PC-3 (cell line): Measurements from ENCODE around the gene RTF1. TPM values are rescaled to one million over a fixed set of nuclear protein-coding genes. Genes with fewer than 3 reads are reported as not detected.

Experiments
- ATAC-seq: fragments of 200-7000 bp; cut with Tn5 transposase; 2 replicates; pipeline ENCODE4 v1.9.1; 2020; ENCODE audit warnings: mild to moderate bottlenecking, moderate library complexity
- BruUV-seq: library from RNA; stranded (reverse); fragments of 400-500 nt; replicated peaks from 2 replicates; lab custom pipeline; 2021; lab: Mats Ljungman, UMichigan
- CTCF ChIA-PET: fragments of 300-600 bp; sonication (Branson Sonifier 250); formaldehyde crosslinking; loops from one replicate; lab custom pipeline; 2022; ENCODE audit warnings: antibody characterized with exemption; lab: Charles Lee
- POLR2A ChIA-PET: fragments of 300-600 bp; sonication (Branson Sonifier 250); formaldehyde crosslinking; loops from one replicate; lab custom pipeline; 2022; ENCODE audit warnings: antibody characterized with exemption; ENCODE audit not compliant: unreplicated experiment; lab: Charles Lee
- DNase-seq: peaks from one replicate; pipeline ENCODE4 v3.0.0-alpha.2; 2015
- H2AFZ ChIP-seq: fragments of 300-600 bp; sonication (generic); 2 replicates; pipeline ENCODE4 v1.6.0; 2016; ENCODE audit warnings: antibody characterized with exemption, low read length
- H3F3A ChIP-seq: fragments of 300-600 bp; sonication (generic); one replicate; pipeline ENCODE4 v1.6.0; 2017; ENCODE audit warnings: antibody characterized with exemption, low read length, control low read depth, mild to moderate bottlenecking; ENCODE audit not compliant: unreplicated experiment
- H3K27ac ChIP-seq: fragments of 300-600 bp; sonication (generic); 2 replicates; pipeline ENCODE4 v1.5.1; 2016; ENCODE audit warnings: mild to moderate bottlenecking, low read length
- H3K27me3 ChIP-seq: fragments of 300-600 bp; sonication (generic); 2 replicates; pipeline ENCODE4 v1.6.1; 2016; ENCODE audit warnings: low read length, mixed read lengths
- H3K36me3 ChIP-seq: fragments of 300-600 bp; sonication (generic); 2 replicates; pipeline ENCODE4 v1.6.1; 2016; ENCODE audit warnings: low read depth, mixed run types, low read length, mixed read lengths
- H3K4me1 ChIP-seq: fragments of 300-600 bp; sonication (generic); 2 replicates; pipeline ENCODE4 v1.5.1; 2016; ENCODE audit warnings: low read length; ENCODE audit not compliant: insufficient read depth
- H3K4me2 ChIP-seq: fragments of 300-600 bp; sonication (generic); 2 replicates; pipeline ENCODE4 v1.6.0; 2016; ENCODE audit warnings: low read length
- H3K4me3 ChIP-seq: fragments of 300-600 bp; sonication (generic); 2 replicates; pipeline ENCODE4 v1.5.1; 2016; ENCODE audit warnings: mild to moderate bottlenecking, low read length, mixed read lengths
- H3K79me2 ChIP-seq: fragments of 300-600 bp; sonication (generic); 2 replicates; pipeline ENCODE4 v1.6.1; 2017; ENCODE audit warnings: low read length, mixed read lengths
- H3K9ac ChIP-seq: fragments of 300-600 bp; sonication (generic); 2 replicates; pipeline ENCODE4 v1.6.0; 2016; ENCODE audit warnings: mild to moderate bottlenecking, low read length
- H3K9me2 ChIP-seq: fragments of 300-600 bp; sonication (generic); replicated peaks from 2 replicates; pipeline ENCODE4 v1.6.1; 2016; ENCODE audit warnings: mixed run types, low read length, mixed read lengths
- H3K9me3 ChIP-seq: fragments of 300-600 bp; sonication (generic); 2 replicates; pipeline ENCODE4 v1.6.1; 2016; ENCODE audit warnings: low read length, mixed read lengths
- H4K20me1 ChIP-seq: fragments of 300-600 bp; sonication (generic); 2 replicates; pipeline ENCODE4 v1.6.1; 2016; ENCODE audit warnings: low read length, mixed read lengths
- CTCF ChIP-seq: fragments of 300-600 bp; sonication (generic); conservative IDR thresholded peaks from 2 replicates; pipeline ENCODE4 v1.5.1; 2017; ENCODE audit warnings: antibody characterized with exemption, low read depth, mild to moderate bottlenecking, low read length
- EZH2 ChIP-seq: fragments of 300-600 bp; sonication (generic); IDR thresholded peaks from one replicate; pipeline ENCODE4 v1.6.1; 2017; ENCODE audit warnings: antibody characterized with exemption, mild to moderate bottlenecking, low read length; ENCODE audit not compliant: unreplicated experiment
- EZH2phosphoT487 ChIP-seq: fragments of 300-600 bp; sonication (generic); IDR thresholded peaks from 2 replicates; pipeline ENCODE4 v1.6.1; 2018; ENCODE audit warnings: mild to moderate bottlenecking, antibody characterized with exemption, low read length, borderline replicate concordance
- intact Hi-C: fragments of 100-400 bp; cut with micrococcal nuclease; formaldehyde crosslinking; loops from 2 replicates; pipeline ENCODE4 v1.9.0; 2023
- total RNA-seq: library from RNA; depleted of rRNA; stranded (reverse); fragments of >200 nt; gene quantifications from 2 replicates; pipeline ENCODE4 v1.2.3, GENCODE V29; 2014

The RTF1 gene
- total RNA-seq, 1 experiment from 2014 or later, result 20.2 TPM

- peaks cover 56% of the 10 kb centered on the region for H3K36me3 ChIP-seq
- no peaks in the 10 kb centered on the region for H3F3A ChIP-seq
- H3K4me1 ChIP-seq, result peaks cover 20% of the 10 kb centered on the region
- H3K9ac ChIP-seq, result no peak overlapping the region
- H3K9me2 ChIP-seq, result no peaks in the 10 kb centered on the region
- POLR2A ChIA-PET, result interaction anchor here (0.5 kb wide), 1 partner anchor 31 kb away, joined by 3 read pairs; no protein-coding TSS in a partner anchor
- intact Hi-C loops, result no loop called here
- H3K27ac ChIP-seq, result peak overlapping the region; percentile 56
- DNase-seq (no peak), ATAC-seq (peak; percentile 37)
- H3K4me3 ChIP-seq, result no peak overlapping the region
- no peaks in the 10 kb centered on the region for H3K79me2 ChIP-seq
- TF ChIP-seq EZH2 (no peak), CTCF (peak; percentile 28)
- CTCF ChIA-PET, result no interaction called here
- H3K27me3 ChIP-seq, result no peaks in the 10 kb centered on the region
- 0 out of 2 replicates have a peak overlapping the region, but pooled peaks have one; percentile 1 for H3K4me2 ChIP-seq
- H2AFZ ChIP-seq, result no peak overlapping the region
- H3K9me3 ChIP-seq, result no peaks in the 10 kb centered on the region
- no TSS peak for BruUV-seq
- H4K20me1 ChIP-seq, result no peaks in the 10 kb centered on the region
Measured at GRCh38 chr15:41474436-41474835, 57.5 kb downstream of the RTF1 start.

GRCh38 chr15:41474941-41475340, 58.0 kb downstream of the RTF1 start:
- ChIA-PET POLR2A (no interaction called here), CTCF (interaction anchor here (0.6 to 0.8 kb wide), 2 partner anchors 8 to 15 kb away, joined by 3 to 5 read pairs; no protein-coding TSS in a partner anchor)
- Histone ChIP-seq H3K27ac (peak overlapping the region; percentile 56), H3K9me3 (no peaks in the 10 kb centered on the region), H3K4me3 (no peak overlapping the region), H3K27me3 (no peaks in the 10 kb centered on the region), H3K36me3 (peaks cover 54% of the 10 kb centered on the region), H3K9ac (no peak overlapping the region), H3K4me1 (peaks cover 20% of the 10 kb centered on the region), H3K9me2 (no peaks in the 10 kb centered on the region), H3K4me2 (0 out of 2 replicates have a peak overlapping the region, but pooled peaks have one; percentile 1), H3F3A (no peaks in the 10 kb centered on the region), H2AFZ (no peak overlapping the region), H4K20me1 (no peaks in the 10 kb centered on the region), H3K79me2 (no peaks in the 10 kb centered on the region)
- TF ChIP-seq CTCF (no peak), EZH2phosphoT487 (no peak), EZH2 (no peak)
- intact Hi-C loops, result no loop called here
- DNase-seq (peak; percentile 75), ATAC-seq (peak; percentile 88)
- BruUV-seq, result no TSS peak

GRCh38 chr15:41476416-41477048, 59.6 kb downstream of the RTF1 start:
- TF ChIP-seq EZH2 (no peak), CTCF (no peak), EZH2phosphoT487 (no peak)
- Histone ChIP-seq H2AFZ (no peak overlapping the region), H3K9me2 (no peaks in the 10 kb centered on the region), H3K4me3 (no peak overlapping the region), H3K4me2 (no peak overlapping the region), H3K4me1 (peaks cover 20% of the 10 kb centered on the region), H3K27ac (peak overlapping the region; percentile 37; the same call in 1 of the 2 replicates), H3K9me3 (no peaks in the 10 kb centered on the region), H3K36me3 (peaks cover 50% of the 10 kb centered on the region), H3F3A (no peaks in the 10 kb centered on the region), H3K9ac (no peak overlapping the region), H4K20me1 (no peaks in the 10 kb centered on the region), H3K27me3 (no peaks in the 10 kb centered on the region), H3K79me2 (no peaks in the 10 kb centered on the region)
- intact Hi-C loops, result no loop called here
- ATAC-seq (no peak), DNase-seq (no peak)
- TSS peak; percentile 93 for BruUV-seq
- ChIA-PET POLR2A (no interaction called here), CTCF (no interaction called here)
